Peyer's patch (tissue), 4 donors: Measurements from ENCODE around the gene RANBP2. TPM values are rescaled to one million over a fixed set of nuclear protein-coding genes. Genes with fewer than 3 reads are reported as not detected.
A peak's percentile ranks its signal among the peaks of the same experiment; 100 is the strongest.
"Not testable (repeated sequence)": the region's sequence is repeated elsewhere in the genome, so short reads cannot be mapped to it uniquely, and the experiment has no call there.

Experiments
- DNase-seq, 3 donors: peaks; one replicate each; pipeline ENCODE4 v3.0.0-alpha.2; 2017 to 2019
- H3K27ac ChIP-seq, 4 donors: fragments of 200-600 bp; sonication (generic); one replicate each; pipeline ENCODE4 v1.5.1; 2016 to 2019
- H3K27me3 ChIP-seq, 2 donors: fragments of 200-600 bp; sonication (generic); one replicate each; pipeline ENCODE4 v1.5.1; 2019
- H3K36me3 ChIP-seq, 3 donors: fragments of 200-600 bp; sonication (generic); one replicate each; pipeline ENCODE4 v1.5.1; 2016 to 2019
- H3K4me1 ChIP-seq, 4 donors: fragments of 200-600 bp; sonication (generic); one replicate each; pipeline ENCODE4 v1.5.1; 2016 to 2019
- H3K4me3 ChIP-seq, 4 donors: fragments of 200-600 bp; sonication (generic); 1 replicate in 3 of 4; 2 replicates in 1 of 4; pipeline ENCODE4 v1.5.1; 2016 to 2019; ENCODE audit warnings: mild to moderate bottlenecking in 1 of 4
- H3K9me3 ChIP-seq, 4 donors: fragments of 200-600 bp; sonication (generic); one replicate each; pipeline ENCODE4 v1.5.1; 2016 to 2019; ENCODE audit warnings: mild to moderate bottlenecking in 1 of 4
- POLR2A ChIP-seq, 2 donors: fragments of 450-650 bp; IDR thresholded peaks; one replicate each; pipeline ENCODE4 v1.5.1; 2017; ENCODE audit warnings: antibody characterized with exemption in 2 of 2, mild to moderate bottlenecking in 2 of 2, moderate library complexity in 2 of 2
- total RNA-seq, 4 donors: library from RNA; depleted of rRNA; stranded (reverse); fragments of >200 nt; gene quantifications; one replicate each; pipeline ENCODE4 v1.1.0, GENCODE V29; 2016
- TF ChIP-seq, protein P1 (sequence below), 6 experiments: fragments of 450-650 bp in 4 of 6; fragments of 200-600 bp in 2 of 6; sonication (generic) in 1 of 6; IDR thresholded peaks; one replicate each; pipeline ENCODE4 v1.5.1; 2017 to 2019; ENCODE audit warnings: antibody characterized with exemption in 6 of 6, mild to moderate bottlenecking in 3 of 6, moderate library complexity in 1 of 6

The RANBP2 gene
- total RNA-seq, 4 donors from 2014 or later: 49.9 to 80.0 (median 56.9) TPM

- not testable (repeated sequence) for H3K4me1 ChIP-seq, DNase-seq, H3K9me3 ChIP-seq, H3K27ac ChIP-seq, H3K4me3 ChIP-seq, H3K27me3 ChIP-seq
- peaks cover 0 to 47% (median 3%) of the 10 kb centered on the region in 3 donors for H3K36me3 ChIP-seq
Observed at GRCh38 chr2:108766671-108767070, 47.4 kb downstream of the RANBP2 start.

GRCh38 chr2:108767859-108768258 lies 48.6 kb downstream of the RANBP2 start:
- H3K4me3 ChIP-seq, DNase-seq, H3K27me3 ChIP-seq, H3K9me3 ChIP-seq, H3K4me1 ChIP-seq, H3K27ac ChIP-seq: not testable (repeated sequence)
- H3K36me3 ChIP-seq: peaks cover 0 to 55% (median 3%) of the 10 kb centered on the region in 3 donors

DNA sequence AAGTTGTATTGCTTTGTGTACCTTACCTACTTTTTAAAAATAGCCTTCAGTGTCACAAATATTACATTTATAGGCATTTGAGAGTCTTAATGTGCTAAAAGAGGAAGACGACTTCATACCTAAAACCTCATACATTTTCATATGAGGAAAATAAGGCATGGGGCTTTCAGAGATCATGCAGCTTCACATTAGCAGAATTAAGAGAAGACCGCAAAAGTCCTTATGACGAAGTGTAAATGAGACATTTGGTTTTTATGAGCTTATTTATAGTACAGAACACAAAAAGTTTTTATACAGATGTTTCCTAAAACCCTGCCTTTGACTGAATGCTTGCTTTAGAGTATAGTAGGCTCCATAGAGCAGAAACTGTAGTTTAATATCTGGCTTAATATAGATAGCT lies 57.2 kb downstream of the RANBP2 start:
- Histone ChIP-seq H3K27ac (no peak overlapping the region), H3K36me3 (peaks cover 0 to 87% (median 0%) of the 10 kb centered on the region in 3 donors), H3K4me1 (no peaks in the 10 kb centered on the region), H3K4me3 (no peak overlapping the region), H3K27me3 (no peaks in the 10 kb centered on the region), H3K9me3 (no peaks in the 10 kb centered on the region)
- no peak for DNase-seq
- TF ChIP-seq POLR2A (IDR thresholded peaks at IDR 0.05): no peak
- TF ChIP-seq, protein P1, sequence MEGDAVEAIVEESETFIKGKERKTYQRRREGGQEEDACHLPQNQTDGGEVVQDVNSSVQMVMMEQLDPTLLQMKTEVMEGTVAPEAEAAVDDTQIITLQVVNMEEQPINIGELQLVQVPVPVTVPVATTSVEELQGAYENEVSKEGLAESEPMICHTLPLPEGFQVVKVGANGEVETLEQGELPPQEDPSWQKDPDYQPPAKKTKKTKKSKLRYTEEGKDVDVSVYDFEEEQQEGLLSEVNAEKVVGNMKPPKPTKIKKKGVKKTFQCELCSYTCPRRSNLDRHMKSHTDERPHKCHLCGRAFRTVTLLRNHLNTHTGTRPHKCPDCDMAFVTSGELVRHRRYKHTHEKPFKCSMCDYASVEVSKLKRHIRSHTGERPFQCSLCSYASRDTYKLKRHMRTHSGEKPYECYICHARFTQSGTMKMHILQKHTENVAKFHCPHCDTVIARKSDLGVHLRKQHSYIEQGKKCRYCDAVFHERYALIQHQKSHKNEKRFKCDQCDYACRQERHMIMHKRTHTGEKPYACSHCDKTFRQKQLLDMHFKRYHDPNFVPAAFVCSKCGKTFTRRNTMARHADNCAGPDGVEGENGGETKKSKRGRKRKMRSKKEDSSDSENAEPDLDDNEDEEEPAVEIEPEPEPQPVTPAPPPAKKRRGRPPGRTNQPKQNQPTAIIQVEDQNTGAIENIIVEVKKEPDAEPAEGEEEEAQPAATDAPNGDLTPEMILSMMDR (IDR thresholded peaks at IDR 0.05): no peak

GRCh38 chr2:108778857-108779256 lies 59.6 kb downstream of the RANBP2 start:
- Histone ChIP-seq H3K27ac (no peak overlapping the region), H3K27me3 (no peaks in the 10 kb centered on the region), H3K9me3 (no peaks in the 10 kb centered on the region), H3K4me3 (no peak overlapping the region), H3K36me3 (peaks cover 0 to 82% (median 0%) of the 10 kb centered on the region in 3 donors), H3K4me1 (no peaks in the 10 kb centered on the region)
- TF ChIP-seq POLR2A (IDR thresholded peaks at IDR 0.05): no peak
- TF ChIP-seq, protein P1 (IDR thresholded peaks at IDR 0.05): no peak
- no peak for DNase-seq

DNA sequence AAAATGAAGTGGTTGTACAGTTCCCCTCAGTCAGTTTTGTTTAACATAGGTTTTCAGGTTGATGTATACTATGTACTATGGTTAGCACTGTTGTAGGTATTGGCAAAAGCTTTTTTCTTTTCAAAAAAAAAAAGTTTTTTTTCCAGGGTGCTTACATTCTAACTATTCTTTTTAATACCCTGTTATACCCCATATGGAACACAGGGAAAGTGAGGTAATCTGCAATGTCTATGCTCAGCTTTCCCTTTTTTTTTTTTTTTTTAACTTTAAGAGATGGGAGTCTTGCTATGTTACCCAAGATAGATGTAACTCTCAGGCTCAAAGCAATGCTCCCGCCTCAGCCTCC lies 66.7 kb downstream of the RANBP2 start:
- Histone ChIP-seq H3K9me3 (no peaks in the 10 kb centered on the region), H3K27ac (peak overlapping the region; percentile 80 to 91 (median 82)), H3K4me3 (peak overlapping the region; percentile 70 to 94 (median 87)), H3K4me1 (peaks cover 0 to 5% (median 0%) of the 10 kb centered on the region in 4 donors), H3K27me3 (no peaks in the 10 kb centered on the region), H3K36me3 (peaks cover 0 to 31% (median 0%) of the 10 kb centered on the region in 3 donors)
- TF ChIP-seq, protein P1 (IDR thresholded peaks at IDR 0.05): peak in 1 of 6 experiments; percentile 3
- no peak for TF ChIP-seq POLR2A (IDR thresholded peaks at IDR 0.05)
- no peak for DNase-seq

- peak; percentile 46 to 50 for TF ChIP-seq POLR2A (IDR thresholded peaks at IDR 0.05)
- TF ChIP-seq, protein P1 (IDR thresholded peaks at IDR 0.05): no peak
Observed at GRCh38 chr2:108786354-108787215, 67.3 kb downstream of the RANBP2 start, which contains the start of gene CCDC138. Gene CCDC138 (plus strand): TSS chr2:108786771. CDS start chr2:108786823, 52 bp downstream.

More at GRCh38 chr2:108786354-108787215, 67.3 kb downstream of the RANBP2 start, which contains the start of gene CCDC138:
- no peaks in the 10 kb centered on the region for H3K9me3 ChIP-seq
- H3K36me3 ChIP-seq: peaks cover 0 to 25% (median 0%) of the 10 kb centered on the region in 3 donors
- H3K4me3 ChIP-seq: peak within 1 kb of the TSS; percentile 70 to 94 (median 87)
- no peaks in the 10 kb centered on the region for H3K27me3 ChIP-seq
- peaks cover 0 to 5% (median 0%) of the 10 kb centered on the region in 4 donors for H3K4me1 ChIP-seq
- H3K27ac ChIP-seq: peak within 1 kb of the TSS; percentile 80 to 91 (median 82)
- peak; percentile 89 to 96 (median 94) for DNase-seq
